ENCODE measurements around the gene MRPL32.

Gene MRPL32

GRCh38 chr7:42926204-42926603, 6.0 kb upstream of the MRPL32 start:
- Histone ChIP-seq H3K27ac (ENCODE audit: low read depth, low read length) (no peak overlapping the region), H3K9ac (ENCODE audit: low read length) (no peak overlapping the region), H3K27me3 (ENCODE audit: low read length) (no peaks in the 10 kb centered on the region), H3K36me3 (ENCODE audit: low read length) (peaks cover 56% of the 10 kb centered on the region), H3F3A (ENCODE audit: insufficient read depth) (no peaks in the 10 kb centered on the region), H3K9me2 (replicated peaks; ENCODE audit: insufficient read depth, low read length) (no peaks in the 10 kb centered on the region), H3K4me2 (ENCODE audit: low read depth, low read length, poor library complexity, severe bottlenecking) (no peak overlapping the region), H3K9me3 (ENCODE audit: insufficient read depth, low read length) (no peaks in the 10 kb centered on the region), H3K4me3 (ENCODE audit: insufficient read depth, low read length, poor library complexity, severe bottlenecking) (no peak overlapping the region), H3K79me2 (ENCODE audit: insufficient read depth, low read length) (peaks cover 57% of the 10 kb centered on the region), H4K20me1 (ENCODE audit: low read depth, low read length) (peaks cover 25% of the 10 kb centered on the region; the same call in 1 of the 2 replicates), H2AFZ (ENCODE audit: low read depth, low read length, severe bottlenecking) (no peak overlapping the region)
- TF ChIP-seq, protein P1, sequence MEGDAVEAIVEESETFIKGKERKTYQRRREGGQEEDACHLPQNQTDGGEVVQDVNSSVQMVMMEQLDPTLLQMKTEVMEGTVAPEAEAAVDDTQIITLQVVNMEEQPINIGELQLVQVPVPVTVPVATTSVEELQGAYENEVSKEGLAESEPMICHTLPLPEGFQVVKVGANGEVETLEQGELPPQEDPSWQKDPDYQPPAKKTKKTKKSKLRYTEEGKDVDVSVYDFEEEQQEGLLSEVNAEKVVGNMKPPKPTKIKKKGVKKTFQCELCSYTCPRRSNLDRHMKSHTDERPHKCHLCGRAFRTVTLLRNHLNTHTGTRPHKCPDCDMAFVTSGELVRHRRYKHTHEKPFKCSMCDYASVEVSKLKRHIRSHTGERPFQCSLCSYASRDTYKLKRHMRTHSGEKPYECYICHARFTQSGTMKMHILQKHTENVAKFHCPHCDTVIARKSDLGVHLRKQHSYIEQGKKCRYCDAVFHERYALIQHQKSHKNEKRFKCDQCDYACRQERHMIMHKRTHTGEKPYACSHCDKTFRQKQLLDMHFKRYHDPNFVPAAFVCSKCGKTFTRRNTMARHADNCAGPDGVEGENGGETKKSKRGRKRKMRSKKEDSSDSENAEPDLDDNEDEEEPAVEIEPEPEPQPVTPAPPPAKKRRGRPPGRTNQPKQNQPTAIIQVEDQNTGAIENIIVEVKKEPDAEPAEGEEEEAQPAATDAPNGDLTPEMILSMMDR (IDR thresholded peaks at IDR 0.05; ENCODE audit: insufficient read depth, low read length, poor library complexity, severe bottlenecking): no peak
- TF ChIP-seq EZH2phosphoT487 (conservative IDR thresholded peaks at IDR 0.05; ENCODE audit: low read length): no peak

DNA sequence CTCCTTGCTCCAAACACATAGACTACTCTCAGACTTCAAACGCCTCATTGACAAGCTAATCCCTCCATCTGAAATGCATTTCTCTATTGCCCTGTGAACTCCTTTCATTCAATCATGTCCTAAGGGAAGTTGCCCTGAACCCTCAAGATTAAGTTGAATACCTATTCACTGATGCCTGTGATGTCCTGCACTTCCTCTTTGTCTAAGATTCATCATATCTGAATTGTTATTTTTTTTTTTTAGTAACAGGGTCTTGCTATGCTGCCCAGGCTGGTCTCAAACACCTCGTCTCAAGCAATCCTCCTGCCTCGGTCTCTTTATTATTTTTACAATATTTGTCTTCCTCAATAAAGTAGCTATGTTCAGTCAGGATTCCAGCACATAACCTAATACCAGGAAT, 3.4 kb upstream of the MRPL32 start:
- Histone ChIP-seq H2AFZ (ENCODE audit: low read depth, low read length, severe bottlenecking) (no peak overlapping the region), H3K4me2 (ENCODE audit: low read depth, low read length, poor library complexity, severe bottlenecking) (peak overlapping the region; percentile 99), H3F3A (ENCODE audit: insufficient read depth) (no peaks in the 10 kb centered on the region), H3K9me2 (replicated peaks; ENCODE audit: insufficient read depth, low read length) (no peaks in the 10 kb centered on the region), H3K79me2 (ENCODE audit: insufficient read depth, low read length) (peaks cover 81% of the 10 kb centered on the region), H3K36me3 (ENCODE audit: low read length) (peaks cover 31% of the 10 kb centered on the region), H4K20me1 (ENCODE audit: low read depth, low read length) (peaks cover 27% of the 10 kb centered on the region; the same call in 1 of the 2 replicates), H3K4me3 (ENCODE audit: insufficient read depth, low read length, poor library complexity, severe bottlenecking) (no peak overlapping the region), H3K27me3 (ENCODE audit: low read length) (no peaks in the 10 kb centered on the region), H3K9ac (ENCODE audit: low read length) (no peak overlapping the region), H3K9me3 (ENCODE audit: insufficient read depth, low read length) (no peaks in the 10 kb centered on the region), H3K27ac (ENCODE audit: low read depth, low read length) (no peak overlapping the region)
- TF ChIP-seq EZH2phosphoT487 (conservative IDR thresholded peaks at IDR 0.05; ENCODE audit: low read length): no peak
- TF ChIP-seq, protein P1 (IDR thresholded peaks at IDR 0.05; ENCODE audit: insufficient read depth, low read length, poor library complexity, severe bottlenecking): no peak

- peaks cover 88% of the 10 kb centered on the region for H3K79me2 ChIP-seq (ENCODE audit: insufficient read depth, low read length)
- TF ChIP-seq EZH2phosphoT487 (conservative IDR thresholded peaks at IDR 0.05; ENCODE audit: low read length): no peak
- TF ChIP-seq, protein P1 (IDR thresholded peaks at IDR 0.05; ENCODE audit: insufficient read depth, low read length, poor library complexity, severe bottlenecking): no peak
- H3K4me3 ChIP-seq (ENCODE audit: insufficient read depth, low read length, poor library complexity, severe bottlenecking): peak overlapping the region; percentile 99
- H3K36me3 ChIP-seq (ENCODE audit: low read length): peaks cover 27% of the 10 kb centered on the region
- no peaks in the 10 kb centered on the region for H3K9me3 ChIP-seq (ENCODE audit: insufficient read depth, low read length)
- H4K20me1 ChIP-seq (ENCODE audit: low read depth, low read length): peaks cover 27% of the 10 kb centered on the region; the same call in 1 of the 2 replicates
- peak overlapping the region; percentile 99 for H3K4me2 ChIP-seq (ENCODE audit: low read depth, low read length, poor library complexity, severe bottlenecking)
- H2AFZ ChIP-seq (ENCODE audit: low read depth, low read length, severe bottlenecking): no peak overlapping the region
- H3K9me2 ChIP-seq (replicated peaks; ENCODE audit: insufficient read depth, low read length): no peaks in the 10 kb centered on the region
- no peaks in the 10 kb centered on the region for H3F3A ChIP-seq (ENCODE audit: insufficient read depth)
- no peak overlapping the region for H3K27ac ChIP-seq (ENCODE audit: low read depth, low read length)
- no peaks in the 10 kb centered on the region for H3K27me3 ChIP-seq (ENCODE audit: low read length)
- H3K9ac ChIP-seq (ENCODE audit: low read length): peak overlapping the region; percentile 93; the same call in 1 of the 2 replicates
Measured at GRCh38 chr7:42929449-42929848, 2.7 kb upstream of the MRPL32 start.
